Right lobe of liver (tissue), 6 donors: ENCODE data around the gene MS4A18. TPM values are rescaled to one million over a fixed set of nuclear protein-coding genes. Genes with fewer than 3 reads are reported as not detected.

Experiments
- ATAC-seq, 4 donors: fragments of 200-7000 bp; cut with Tn5 transposase; one replicate each; pipeline ENCODE4 v1.9.1; 2020; ENCODE audit warnings: mild to moderate bottlenecking in 4 of 4, moderate library complexity in 4 of 4
- DNase-seq, 3 donors: peaks; one replicate each; pipeline ENCODE4 v3.0.0-alpha.2; 2020
- H3K27ac ChIP-seq, 3 donors: fragments of 200-600 bp; one replicate each; pipeline ENCODE4 v1.8.0; 2022
- H3K27me3 ChIP-seq, 2 donors: fragments of 200-600 bp; one replicate each; pipeline ENCODE4 v1.8.0; 2022
- H3K36me3 ChIP-seq, 4 donors: fragments of 200-600 bp; sonication (generic) in 1 of 4; one replicate each; pipeline versions ENCODE4 v1.5.1 to v1.8.0; 2017 to 2022; ENCODE audit warnings: control low read depth in 1 of 4
- H3K4me1 ChIP-seq, 4 donors: fragments of 200-600 bp; sonication (generic) in 1 of 4; one replicate each; pipeline versions ENCODE4 v1.5.1 to v1.8.0; 2017 to 2022; ENCODE audit warnings: control low read depth in 1 of 4
- H3K4me3 ChIP-seq, 3 donors: fragments of 200-600 bp; one replicate each; pipeline ENCODE4 v1.8.0; 2022
- H3K9me3 ChIP-seq, 4 donors: fragments of 200-600 bp; sonication (generic) in 1 of 4; one replicate each; pipeline versions ENCODE4 v1.5.1 to v1.8.0; 2017 to 2022; ENCODE audit warnings: control low read depth in 1 of 4
- CTCF ChIP-seq, 4 donors: fragments of 200-600 bp in 3 of 4; fragments of 450-650 bp in 1 of 4; IDR thresholded peaks; one replicate each; pipeline versions ENCODE4 v1.5.1 to v1.8.0; 2016 to 2022; ENCODE audit warnings: antibody characterized with exemption in 4 of 4, mild to moderate bottlenecking in 2 of 4
- POLR2A ChIP-seq: fragments of 450-650 bp; IDR thresholded peaks from one replicate; pipeline ENCODE4 v1.6.1; 2017; ENCODE audit warnings: antibody characterized with exemption, mild to moderate bottlenecking
- WGBS: methylation state at CpG from one replicate; pipeline ENCODE4 v1.1.6; 2018; ENCODE audit warnings: low coverage, low lambda C conversion rate; ENCODE audit not compliant: insufficient coverage; ENCODE audit errors: missing lambda C conversion rate; 5-methylcytosine and 5-hydroxymethylcytosine counted together
- intact Hi-C, 2 donors: fragments of 100-400 bp; cut with DNase I; formaldehyde crosslinking; loops; one replicate each; pipeline versions ENCODE4 v1.11.2 to v1.14.1; 2022
- total RNA-seq, 6 experiments: library from RNA; depleted of rRNA in 2 of 6; stranded (reverse); fragments of >200 nt in 2 of 6; fragmentation: NEBNext Ultra II Directional in 3 of 6; extraction: Animal tissue kit (Norgen Biotek cat#: 25700) in 3 of 6; gene quantifications; one replicate each; pipeline versions ENCODE4 v1.1.0 to v1.2.4, GENCODE V29; 2016 to 2023
- donor health status: DM: no; HTN: yes; CAD: no.
- donor health status: DM: no; HTN: no; CAD: no.
- donor health status: DM: no; HTN: no; CAD: no.
- donor health status: DM: no; HTN: yes; CAD: no.
- donor health status: DM: no; HTN: yes; CAD: no.

The MS4A18 gene
- total RNA-seq, 6 experiments from 2014 or later = not detected

- Histone ChIP-seq H3K27me3 (no peaks in the 10 kb centered on the region), H3K27ac (no peak overlapping the region), H3K36me3 (no peaks in the 10 kb centered on the region), H3K4me1 (no peaks in the 10 kb centered on the region), H3K4me3 (no peak overlapping the region), H3K9me3 (no peaks in the 10 kb centered on the region)
- DNase-seq (no peak), ATAC-seq (no peak)
- TF ChIP-seq POLR2A (no peak), CTCF (IDR thresholded peaks at IDR 0.05) (no peak)
- intact Hi-C loops = no loop called here
- 57% methylated on average over 7 of the region's 8 CpGs for WGBS
Observed at GRCh38 chr11:60748821-60749220, 24.3 kb downstream of the MS4A18 start.

GRCh38 chr11:60750911-60751310 lies 26.4 kb downstream of the MS4A18 start:
- Histone ChIP-seq H3K27ac (no peak overlapping the region), H3K9me3 (no peaks in the 10 kb centered on the region), H3K4me1 (no peaks in the 10 kb centered on the region), H3K27me3 (no peaks in the 10 kb centered on the region), H3K36me3 (no peaks in the 10 kb centered on the region), H3K4me3 (no peak overlapping the region)
- intact Hi-C loops = no loop called here
- no peak for TF ChIP-seq CTCF (IDR thresholded peaks at IDR 0.05)
- TF ChIP-seq POLR2A = no peak
- ATAC-seq (no peak), DNase-seq (no peak)
- WGBS = 45% methylated on average over 2 of the region's 3 CpGs

- no peaks in the 10 kb centered on the region for H3K27me3 ChIP-seq
- H3K36me3 ChIP-seq = no peaks in the 10 kb centered on the region
- H3K4me3 ChIP-seq = no peak overlapping the region
- TF ChIP-seq POLR2A (no peak), CTCF (IDR thresholded peaks at IDR 0.05) (no peak)
- no peak overlapping the region for H3K27ac ChIP-seq
- no peaks in the 10 kb centered on the region for H3K4me1 ChIP-seq
- DNase-seq = no peak
- WGBS = 48% methylated on average over 4 of the region's 4 CpGs
- no peaks in the 10 kb centered on the region for H3K9me3 ChIP-seq
- intact Hi-C loops = no loop called here
- no peak for ATAC-seq
Observed at GRCh38 chr11:60753309-60753708, 28.8 kb downstream of the MS4A18 start.

GRCh38 chr11:60754887-60755286 lies 30.4 kb downstream of the MS4A18 start:
- Histone ChIP-seq H3K27me3 (no peaks in the 10 kb centered on the region), H3K27ac (no peak overlapping the region), H3K4me1 (no peaks in the 10 kb centered on the region), H3K9me3 (no peaks in the 10 kb centered on the region), H3K4me3 (no peak overlapping the region), H3K36me3 (no peaks in the 10 kb centered on the region)
- TF ChIP-seq CTCF (IDR thresholded peaks at IDR 0.05) (no peak), POLR2A (no peak)
- DNase-seq (no peak), ATAC-seq (no peak)
- WGBS = 76% methylated on average over 6 of the region's 6 CpGs
- intact Hi-C loops = no loop called here
